HG03342 (cell line): ENCODE measurements around the gene EHMT1.

Experiments
- ATAC-seq: cut with Tn5 transposase; IDR thresholded peaks from one replicate; pipeline ENCODE4 v1.9.1; 2021; ENCODE audit warnings: mild to moderate bottlenecking, moderate library complexity; ENCODE audit not compliant: unreplicated experiment

Gene EHMT1

DNA sequence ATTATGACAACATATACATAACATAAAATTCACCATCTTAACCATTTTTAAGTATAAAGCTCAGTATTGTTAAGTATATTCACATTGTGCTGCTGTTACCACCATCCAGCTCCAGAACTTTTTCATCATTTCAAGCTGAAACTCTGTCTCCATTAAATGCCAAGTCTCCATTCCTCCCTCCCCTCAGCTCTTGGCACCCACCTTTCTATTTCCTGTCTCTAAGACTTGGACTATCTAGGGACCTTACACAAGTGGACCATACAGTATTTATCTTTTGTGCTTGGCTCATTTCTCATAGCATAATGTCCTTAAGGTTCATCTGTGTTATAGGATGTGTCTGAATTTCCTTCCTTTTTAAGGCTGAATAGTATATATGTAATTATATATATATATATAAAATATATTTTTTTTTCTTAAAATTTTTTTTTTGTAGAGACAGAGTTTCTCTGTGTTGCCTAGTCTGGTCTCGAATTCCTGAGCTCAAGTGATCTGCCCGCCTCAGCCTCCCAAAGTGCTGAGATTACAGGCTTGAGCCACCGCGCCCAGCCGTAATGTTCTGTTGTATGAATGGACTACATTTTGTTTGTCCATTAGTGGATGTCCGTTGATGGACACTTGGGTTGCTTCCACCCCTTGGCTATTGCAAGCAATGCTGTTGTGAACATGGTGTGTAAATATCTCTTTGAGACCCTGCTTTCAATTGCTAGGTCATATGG is 72.3 kb downstream of the EHMT1 start:
- ATAC-seq, result no peak

DNA sequence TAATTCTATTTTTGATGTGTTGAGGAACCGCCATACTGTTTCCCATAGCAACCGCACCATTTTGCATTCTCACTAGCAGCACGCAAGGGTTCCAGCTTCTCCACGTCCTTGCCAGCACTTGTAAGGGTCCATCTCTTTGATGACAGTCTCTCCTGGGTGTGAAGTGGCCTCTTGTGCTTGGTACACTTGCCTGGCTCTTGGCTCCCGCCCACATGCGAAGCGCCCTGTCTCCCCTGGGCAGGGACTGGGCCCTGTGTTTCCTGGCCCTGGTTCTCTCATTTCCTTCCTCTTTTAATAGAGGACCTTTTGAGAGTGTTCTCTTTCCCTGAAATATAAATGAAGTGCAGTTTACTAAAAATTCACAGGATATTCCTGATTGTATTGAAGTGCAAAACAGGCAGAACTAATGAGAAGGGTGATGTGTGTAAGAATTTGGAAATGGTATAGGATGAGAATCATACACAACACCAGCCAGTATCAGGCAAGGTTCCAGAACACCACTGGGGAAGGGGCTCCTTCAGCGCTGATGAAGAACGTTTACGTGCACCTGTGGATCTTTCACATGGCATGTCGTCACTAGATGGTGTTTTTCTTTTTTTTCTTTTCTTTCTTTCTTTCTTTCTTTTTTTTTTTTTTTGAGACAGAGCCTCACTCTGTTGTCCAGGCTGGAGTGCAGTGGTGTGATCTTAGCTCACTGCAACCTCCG is 73.0 kb downstream of the EHMT1 start:
- ATAC-seq, result no peak

- ATAC-seq, result no peak
Observed at GRCh38 chr9:137694236-137694959, 75.6 kb downstream of the EHMT1 start.

- no peak for ATAC-seq
Observed at GRCh38 chr9:137694962-137695875, 76.4 kb downstream of the EHMT1 start.

GRCh38 chr9:137696136-137696925 is 77.5 kb downstream of the EHMT1 start:
- ATAC-seq, result no peak

GRCh38 chr9:137697193-137697592 is 78.4 kb downstream of the EHMT1 start:
- ATAC-seq, result no peak

DNA sequence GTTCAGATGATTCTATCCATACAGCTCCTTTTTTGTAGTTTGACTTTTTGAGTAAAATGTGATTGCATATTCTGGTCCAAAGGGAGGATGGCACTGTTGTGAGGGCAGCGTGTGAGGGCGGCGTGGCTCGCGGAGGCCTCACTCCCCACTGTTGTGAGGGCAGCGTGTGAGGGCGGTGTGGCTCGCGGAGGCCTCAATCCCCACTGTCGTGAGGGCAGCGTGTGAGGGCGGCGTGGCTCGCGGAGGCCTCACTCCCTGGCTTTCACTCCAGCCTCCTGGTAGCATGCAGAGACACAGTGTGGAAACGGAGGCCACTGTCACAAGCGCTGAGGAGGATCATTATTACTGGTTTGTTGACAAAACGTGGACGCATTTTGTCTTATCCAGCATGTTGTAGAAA is 79.0 kb downstream of the EHMT1 start:
- ATAC-seq, result no peak

DNA sequence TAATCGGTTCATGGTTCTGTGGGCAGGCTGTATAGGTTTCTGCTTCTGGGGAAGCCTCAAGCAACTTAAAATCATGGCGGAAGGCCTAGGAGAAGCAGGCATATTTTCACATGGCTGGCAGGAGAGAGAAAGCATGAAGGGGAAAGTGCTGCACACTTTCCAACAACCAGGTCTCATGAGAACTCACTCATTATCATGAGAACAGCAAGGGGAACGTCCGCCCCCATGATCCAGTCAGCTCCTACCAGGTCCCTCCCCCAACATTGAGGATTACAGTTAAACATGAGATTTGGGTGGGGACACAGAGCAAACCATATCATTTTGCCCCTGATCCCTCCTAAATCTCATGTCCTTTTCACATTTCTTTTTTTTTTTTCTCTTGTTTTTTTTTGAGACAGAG is 82.1 kb downstream of the EHMT1 start:
- no peak for ATAC-seq

DNA sequence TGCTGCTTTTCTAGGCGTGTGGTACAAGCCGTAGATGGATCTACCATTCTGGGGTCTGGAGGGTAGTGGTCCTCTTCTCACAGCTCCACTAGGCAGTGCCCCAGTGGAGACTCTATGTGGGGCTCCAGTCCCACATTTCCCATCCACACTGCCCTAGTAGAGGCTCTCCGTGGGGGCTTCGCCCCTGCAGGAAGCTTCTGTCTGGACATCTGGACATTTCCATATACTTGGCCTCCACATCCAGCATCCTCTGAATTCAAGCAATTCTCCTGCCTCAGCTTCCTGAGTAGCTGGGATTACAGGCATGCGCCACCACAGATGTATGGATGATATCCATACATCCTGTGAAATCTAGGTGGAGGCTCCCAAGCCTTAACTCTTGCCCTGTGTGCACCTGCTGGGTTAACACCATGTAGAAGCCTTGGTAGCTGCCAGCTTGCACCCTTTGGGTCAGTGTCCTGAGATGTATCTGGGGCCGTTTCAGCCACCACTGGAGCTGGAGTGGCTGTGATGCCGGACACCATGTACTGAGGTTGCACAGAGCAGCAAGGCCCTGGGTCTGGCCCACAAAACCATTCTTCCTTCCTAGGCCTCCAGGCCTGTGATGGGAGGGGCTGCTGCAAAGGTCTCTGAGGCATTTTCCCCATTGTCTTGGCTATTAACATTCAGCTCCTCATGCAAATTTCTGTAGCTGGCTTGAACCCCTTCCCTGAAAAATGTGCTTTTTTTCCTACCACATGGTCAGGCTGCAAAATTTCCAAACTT is 84.0 kb downstream of the EHMT1 start:
- ATAC-seq, result no peak

DNA sequence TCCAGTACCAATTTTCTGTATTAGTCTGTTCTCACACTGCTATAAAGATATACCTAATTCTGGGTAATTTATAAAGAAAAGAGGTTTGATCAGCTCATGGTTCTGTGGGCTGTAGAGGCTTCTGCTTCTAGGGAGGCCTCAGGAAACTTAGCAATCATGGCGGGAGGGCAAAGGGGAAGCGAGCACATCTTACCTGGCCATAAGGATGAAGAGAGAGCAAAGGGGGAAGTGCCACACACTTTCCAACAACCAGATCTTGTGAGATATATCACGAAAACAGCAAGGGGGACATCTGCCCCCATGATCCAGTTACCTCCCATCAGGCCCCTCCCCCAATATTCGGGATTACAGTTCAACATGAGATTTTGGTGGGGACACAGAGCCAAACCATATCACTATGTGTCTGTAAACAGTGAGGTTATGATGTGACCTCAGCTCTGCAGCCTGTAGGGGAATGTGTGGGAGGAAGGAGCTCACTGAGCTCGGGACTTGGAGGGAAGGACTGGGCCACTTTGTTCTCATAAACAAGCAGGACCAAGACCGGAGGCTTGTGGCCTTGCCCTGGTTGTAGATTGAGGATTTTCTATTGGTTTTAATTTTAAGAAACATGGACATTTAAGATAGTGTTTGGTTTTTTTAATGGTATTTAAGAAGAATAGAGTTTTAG is 85.2 kb downstream of the EHMT1 start:
- no peak for ATAC-seq

DNA sequence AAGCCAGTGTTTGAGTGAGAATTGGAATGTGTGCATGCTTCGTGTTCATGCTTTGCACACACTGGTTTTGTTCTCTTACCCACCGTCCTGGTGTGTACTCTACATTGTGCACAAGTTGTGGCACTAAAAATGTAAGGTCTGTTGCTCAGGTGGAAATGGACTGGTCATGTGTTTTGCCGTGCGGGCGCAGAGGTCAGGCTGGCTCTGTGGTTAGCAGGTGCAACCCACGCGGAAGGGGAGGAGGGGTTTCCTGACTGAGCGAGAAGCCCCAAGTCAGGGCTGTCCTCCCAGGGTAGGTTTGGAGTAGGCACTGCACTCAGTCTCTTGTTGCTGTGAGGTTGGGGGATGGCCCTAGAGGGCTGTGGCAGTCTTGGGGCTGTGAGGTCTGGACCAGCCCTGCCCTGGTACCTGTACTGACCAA is 86.6 kb downstream of the EHMT1 start:
- peak; percentile 58 for ATAC-seq

GRCh38 chr9:137705906-137706305 is 87.1 kb downstream of the EHMT1 start:
- ATAC-seq, result no peak

- ATAC-seq, result no peak
Observed at GRCh38 chr9:137707361-137707760, 88.6 kb downstream of the EHMT1 start.

- ATAC-seq, result no peak
Observed at GRCh38 chr9:137708590-137709284, 89.9 kb downstream of the EHMT1 start.

GRCh38 chr9:137709411-137710101 is 90.8 kb downstream of the EHMT1 start:
- no peak for ATAC-seq

DNA sequence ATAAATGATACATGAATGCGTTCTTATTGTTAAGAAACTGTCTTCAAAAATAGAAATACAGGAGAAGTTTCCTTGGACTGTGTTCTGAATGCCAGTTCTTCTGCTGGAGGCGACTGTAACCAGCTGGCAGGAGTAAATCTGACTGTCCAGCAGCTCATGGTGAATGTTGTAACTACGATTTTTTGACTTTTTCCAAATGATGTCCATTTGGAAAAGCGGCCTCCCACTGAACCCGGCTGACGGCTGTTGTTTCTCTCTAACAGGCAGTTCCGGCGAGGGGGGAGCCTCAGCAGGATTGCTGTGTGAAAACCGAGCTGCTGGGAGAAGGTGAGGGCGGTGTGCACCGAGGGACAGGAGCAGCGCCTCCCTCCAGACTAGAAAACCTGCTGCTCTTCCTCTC is 91.9 kb downstream of the EHMT1 start:
- no peak for ATAC-seq

GRCh38 chr9:137711678-137712105 is 92.9 kb downstream of the EHMT1 start:
- no peak for ATAC-seq

GRCh38 chr9:137715321-137715720 is 96.5 kb downstream of the EHMT1 start:
- no peak for ATAC-seq
